22Rv1 (cell line): ENCODE results near the gene FAM168A.

Experiments
- CTCF ChIP-seq: fragments of 450-650 bp; IDR thresholded peaks from 2 replicates; pipeline ENCODE4 v1.5.1; 2017; ENCODE audit warnings: mild to moderate bottlenecking
- ZFX ChIP-seq: fragments of 450-650 bp; IDR thresholded peaks from 2 replicates; pipeline ENCODE4 v1.6.1; 2017; ENCODE audit warnings: antibody characterized with exemption, borderline replicate concordance

GRCh38 chr11:73415854-73416615 is 181.9 kb downstream of the FAM168A start:
- TF ChIP-seq CTCF = no peak
- no peak for TF ChIP-seq ZFX
